Measurements from ENCODE around the gene PLXNA2.

GRCh38 chr1:208061118-208061517 is 183.1 kb downstream of the PLXNA2 start:
- TF ChIP-seq SRF (IDR thresholded peaks at IDR 0.05; ENCODE audit: low read depth): no peak
- no peak for TF ChIP-seq POLR2AphosphoS5 (IDR thresholded peaks at IDR 0.05; ENCODE audit: low read depth, low read length)
- no peak for TF ChIP-seq TCF7L2 (IDR thresholded peaks at IDR 0.05; ENCODE audit: borderline replicate concordance, extremely low read depth, insufficient read depth, insufficient read length)
- no peak for TF ChIP-seq EZH2 (IDR thresholded peaks at IDR 0.05)
- TF ChIP-seq POLR2A (IDR thresholded peaks at IDR 0.05; ENCODE audit: borderline replicate concordance, extremely low read depth, insufficient read depth, insufficient read length): no peak
- TF ChIP-seq REST (IDR thresholded peaks at IDR 0.05; ENCODE audit: low read depth): no peak
- no peak for TF ChIP-seq CTCF (IDR thresholded peaks at IDR 0.05 in 2 of 3, conservative IDR thresholded peaks at IDR 0.05 in 1 of 3; ENCODE audit: borderline replicate concordance in 1 of 3, insufficient read depth in 1 of 3, low read depth in 2 of 3, low read length in 2 of 3)
- TF ChIP-seq CEBPB (IDR thresholded peaks at IDR 0.05; ENCODE audit: low read depth): no peak
- TF ChIP-seq ELF1 (IDR thresholded peaks at IDR 0.05; ENCODE audit: borderline replicate concordance, low read depth): no peak
- TF ChIP-seq RAD21 (IDR thresholded peaks at IDR 0.05; ENCODE audit: low read depth): no peak

Data from HCT116 (cell line).